Dermis lymphatic vessel endothelial cell (primary cell): ENCODE results near the gene ZNF211. TPM values are rescaled to one million over a fixed set of nuclear protein-coding genes. Genes with fewer than 3 reads are reported as not detected.

Experiments
- total RNA-seq: library from RNA; depleted of rRNA; stranded (reverse); fragments of >200 nt; gene quantifications from 2 replicates; pipeline ENCODE4 v1.2.1, GENCODE V29; 2014

The ZNF211 gene
- total RNA-seq, result 9.0 and 12.5 TPM in 2 replicates

GRCh38 chr19:57632987-57633831 is at the start of gene ZNF211:
ZNF211 (plus strand) TSS chr19:57633168; CDS start chr19:57633347, 179 bp downstream.

GRCh38 chr19:57583521-57584416 is 49.2 kb upstream of the ZNF211 start, which contains the start of gene ZIK1:
ZIK1 (plus strand) TSS chr19:57584145; CDS start chr19:57584357, 212 bp downstream.

GRCh38 chr19:57599761-57600383 is 33.1 kb upstream of the ZNF211 start, which contains the start of gene ZNF530:
ZNF530 (plus strand) TSS chr19:57599885; CDS start chr19:57604346, 4,461 bp downstream.

GRCh38 chr19:57613941-57614743 is 18.8 kb upstream of the ZNF211 start, which contains the start of gene ZNF134:
ZNF134 (plus strand) TSS chr19:57614242; CDS start chr19:57619469, 5,227 bp downstream.

GRCh38 chr19:57668635-57669034 is 35.7 kb downstream of the ZNF211 start, which contains the start of gene ZSCAN4:
ZSCAN4 (plus strand) TSS chr19:57668935; CDS start chr19:57676146, 7,211 bp downstream.

Other genes starting within 250 kb of the ZNF211 start
- 11.9 and 16.6 TPM in 2 replicates for gene ZNF548, start 243.3 kb upstream of the ZNF211 start, total RNA-seq
- 11.5 and 13.0 TPM in 2 replicates for gene ZNF17, start 222.0 kb upstream of the ZNF211 start, total RNA-seq
- gene ZNF749, start 197.8 kb upstream of the ZNF211 start, total RNA-seq, result 8.8 and 11.1 TPM in 2 replicates
- gene VN1R1, start 176.0 kb upstream of the ZNF211 start, total RNA-seq, result 0.11 and 0.17 TPM in 2 replicates
- gene ZNF772, start 155.6 kb upstream of the ZNF211 start, total RNA-seq, result 10.9 and 17.6 TPM in 2 replicates
- gene ZNF419, start 145.4 kb upstream of the ZNF211 start, total RNA-seq, result 7.6 and 10.5 TPM in 2 replicates
- 8.6 and 11.6 TPM in 2 replicates for gene ZNF773, start 133.2 kb upstream of the ZNF211 start, total RNA-seq
- gene ZNF549, start 105.8 kb upstream of the ZNF211 start, total RNA-seq, result 4.1 and 5.5 TPM in 2 replicates
- 6.6 and 8.3 TPM in 2 replicates for gene ZNF550, start 73.3 kb upstream of the ZNF211 start, total RNA-seq
- 3.6 and 5.2 TPM in 2 replicates for gene ZNF416, start 54.3 kb upstream of the ZNF211 start, total RNA-seq
- 2.6 and 4.5 TPM in 2 replicates for gene ZIK1, start 49.0 kb upstream of the ZNF211 start, total RNA-seq
- 3.5 and 4.4 TPM in 2 replicates for gene ZNF530, start 33.3 kb upstream of the ZNF211 start, total RNA-seq
- gene ZNF134, start 18.9 kb upstream of the ZNF211 start, total RNA-seq, result 18.7 and 23.5 TPM in 2 replicates
- gene ZSCAN4, start 35.8 kb downstream of the ZNF211 start, total RNA-seq, result not detected in 2 replicates
- 6.0 and 9.4 TPM in 2 replicates for gene ZNF551, start 48.8 kb downstream of the ZNF211 start, total RNA-seq
- gene ZNF154, start 76.0 kb downstream of the ZNF211 start, total RNA-seq, result under 0.01 and 0.11 TPM in 2 replicates
- gene ZNF671, start 94.5 kb downstream of the ZNF211 start, total RNA-seq, result 4.9 and 5.5 TPM in 2 replicates
- gene ZNF776, start 113.6 kb downstream of the ZNF211 start, total RNA-seq, result 17.7 and 18.0 TPM in 2 replicates
- gene ZNF586, start 136.5 kb downstream of the ZNF211 start, total RNA-seq, result 14.5 and 17.8 TPM in 2 replicates
- gene ZNF552, start 181.7 kb downstream of the ZNF211 start, total RNA-seq, result 5.7 and 7.8 TPM in 2 replicates
- gene ZNF587B, start 197.1 kb downstream of the ZNF211 start, total RNA-seq, result 11.9 and 13.8 TPM in 2 replicates
- gene ZNF587, start 216.7 kb downstream of the ZNF211 start, total RNA-seq, result 12.5 and 15.6 TPM in 2 replicates